CD4-positive, alpha-beta T cell treated with Interferon alpha-2 for 1 hour (primary cell): ENCODE measurements around the gene CLUH.

Source experiments
- DNase-seq, 2 donors: peaks; one replicate each; pipeline ENCODE4 v3.0.0-alpha.2; 2020 to 2022

Gene CLUH

DNA sequence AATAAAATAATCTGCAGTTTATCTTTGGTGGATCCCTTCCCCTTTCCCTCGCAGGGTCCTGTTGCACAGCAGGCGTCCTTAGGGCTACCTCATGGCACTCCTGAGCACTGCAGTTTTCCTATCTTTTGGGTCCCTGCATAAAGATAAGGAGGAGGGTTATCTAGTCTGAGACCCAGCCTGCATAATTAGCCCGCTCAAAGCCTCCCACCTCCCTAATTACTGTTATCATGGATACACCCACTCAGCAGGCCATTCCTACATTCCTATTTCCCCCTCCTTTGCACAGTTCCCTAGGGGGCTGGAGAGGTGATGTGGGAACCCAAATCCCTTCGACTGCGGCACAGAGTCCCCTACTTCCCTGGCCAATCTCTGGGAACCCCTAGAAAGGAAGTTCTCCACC lies 5.1 kb upstream of the CLUH start:
- no peak for DNase-seq

DNA sequence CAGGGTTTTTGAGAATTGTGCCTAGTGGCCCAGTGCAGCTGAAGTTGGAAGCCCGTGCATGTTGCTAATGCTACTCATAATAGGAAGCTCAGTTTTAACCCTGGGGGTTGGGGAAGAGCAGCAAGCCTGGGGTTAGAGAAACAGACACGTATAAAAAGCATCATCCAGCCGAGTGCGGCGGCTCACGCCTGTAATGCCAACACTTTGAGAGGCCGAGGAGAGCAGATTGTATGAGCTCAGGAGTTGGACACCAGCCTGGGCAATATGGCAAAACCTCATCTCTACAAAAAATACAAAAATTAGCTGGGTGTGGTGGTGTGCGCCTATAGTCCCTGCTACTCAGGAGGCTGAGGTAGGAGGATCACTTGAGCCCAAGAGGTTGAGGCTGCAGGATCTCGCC lies 2.3 kb upstream of the CLUH start:
- no peak for DNase-seq

DNA sequence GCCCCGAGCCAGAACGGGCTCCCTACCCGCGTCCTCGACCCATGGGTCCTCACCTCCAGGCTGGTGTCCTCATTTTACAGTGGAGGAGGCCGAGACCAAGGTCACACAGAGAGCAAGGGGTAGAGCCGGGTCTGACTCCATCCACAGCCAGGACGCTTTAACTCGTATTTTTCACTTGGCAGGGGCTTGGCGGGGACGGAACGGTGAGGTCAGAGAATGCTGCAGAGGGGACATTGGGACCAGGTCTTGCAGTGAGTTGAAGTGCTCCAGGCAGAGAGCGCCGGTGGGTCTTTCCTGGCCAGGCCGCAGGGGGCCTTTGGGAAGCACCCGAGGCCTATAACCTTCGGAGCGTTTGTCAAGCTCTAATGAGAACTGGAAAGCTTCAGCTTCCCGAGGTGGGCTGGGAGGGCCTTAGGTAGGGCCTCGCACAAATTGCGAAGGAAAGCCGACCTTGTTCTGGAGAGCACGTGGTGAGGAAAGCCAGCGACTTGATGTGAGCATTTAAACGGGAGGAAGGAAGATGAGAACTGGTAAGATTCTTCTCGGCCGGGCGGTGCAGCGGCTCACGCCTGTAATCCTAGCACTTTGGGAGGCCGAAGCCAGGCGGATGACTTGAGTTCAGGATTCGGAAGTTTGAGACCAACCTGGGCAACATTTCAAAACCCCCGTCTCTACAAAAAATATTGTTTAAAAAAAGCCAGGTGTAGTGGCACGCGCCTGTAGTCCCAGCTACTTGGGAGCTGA lies 908 bp upstream of the CLUH start:
- DNase-seq: no peak

DNA sequence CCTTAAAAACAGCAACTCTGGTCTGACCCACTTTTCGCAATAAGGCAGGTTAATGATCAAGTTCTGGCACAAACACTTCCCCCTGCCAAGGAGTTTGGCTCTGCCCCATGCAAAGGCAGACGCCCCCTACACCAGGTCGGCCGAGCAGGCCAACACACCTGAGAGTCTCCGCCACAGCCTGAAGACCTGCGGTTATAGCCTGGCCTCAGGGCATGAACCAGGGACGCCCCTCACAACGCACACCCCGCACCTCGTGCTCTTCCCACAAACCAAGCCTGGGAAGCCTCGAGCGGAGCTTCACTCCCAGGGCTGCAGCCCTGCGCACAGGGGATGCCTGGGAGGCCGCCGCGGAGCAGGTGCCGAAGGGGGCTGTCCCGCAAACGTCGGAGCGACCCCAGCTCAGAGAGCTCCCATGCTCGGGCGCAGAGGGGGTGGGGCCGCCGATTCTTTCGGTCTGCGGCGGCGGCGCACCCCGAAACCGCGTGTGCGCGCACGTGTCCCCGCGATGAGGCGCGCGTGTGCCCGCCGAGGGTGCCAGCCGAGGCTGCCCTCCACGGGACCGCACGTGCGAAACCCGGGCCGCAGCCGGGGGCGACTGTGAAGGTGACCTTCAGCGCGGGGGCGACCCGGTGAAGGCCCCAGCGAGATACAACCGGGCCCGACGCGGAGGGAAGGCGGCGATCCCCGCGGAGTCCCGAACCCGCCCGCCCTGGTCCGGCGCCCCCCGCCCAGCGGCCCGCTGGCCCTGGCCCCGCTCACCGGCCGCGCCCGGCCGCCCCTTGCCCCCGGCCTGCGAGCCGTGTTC lies 559 bp downstream of the CLUH start:
- DNase-seq: peak in 1 of 2 donors; percentile 35

DNA sequence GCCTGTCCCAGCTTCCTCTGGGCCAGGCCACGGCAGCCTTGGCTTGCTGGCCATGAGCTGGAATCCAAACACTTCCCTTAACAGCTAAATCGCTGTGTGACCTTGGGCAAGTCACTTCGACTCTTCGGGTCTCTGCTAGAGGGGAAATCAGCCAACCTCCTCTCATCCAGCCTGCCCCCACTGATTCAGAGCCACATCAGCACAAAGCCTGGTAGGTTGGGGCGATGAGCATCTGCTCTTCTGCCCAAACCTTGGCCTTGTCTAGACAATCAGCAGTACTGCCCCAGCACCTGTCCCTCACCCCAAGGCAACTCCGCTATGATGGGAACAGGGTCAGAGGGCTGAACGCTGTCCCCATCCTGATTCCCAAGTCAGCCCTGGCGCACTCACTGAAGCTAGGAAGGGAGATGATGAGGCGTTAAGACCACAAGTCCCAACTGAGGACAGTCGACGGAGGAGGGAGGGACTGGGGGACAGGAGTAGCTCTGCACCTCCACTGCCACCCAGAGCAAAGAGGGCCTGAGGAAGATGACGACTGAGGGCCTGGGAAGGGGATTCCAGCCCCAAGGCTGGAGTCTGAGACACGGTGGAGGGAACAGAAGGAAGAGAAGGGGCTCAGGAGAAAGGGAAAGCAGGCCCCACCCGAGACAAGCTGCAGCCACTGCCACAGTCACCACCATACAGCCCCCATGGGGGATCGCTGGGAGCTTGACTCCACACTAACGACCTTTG lies 1.3 kb downstream of the CLUH start:
- DNase-seq: no peak

DNA sequence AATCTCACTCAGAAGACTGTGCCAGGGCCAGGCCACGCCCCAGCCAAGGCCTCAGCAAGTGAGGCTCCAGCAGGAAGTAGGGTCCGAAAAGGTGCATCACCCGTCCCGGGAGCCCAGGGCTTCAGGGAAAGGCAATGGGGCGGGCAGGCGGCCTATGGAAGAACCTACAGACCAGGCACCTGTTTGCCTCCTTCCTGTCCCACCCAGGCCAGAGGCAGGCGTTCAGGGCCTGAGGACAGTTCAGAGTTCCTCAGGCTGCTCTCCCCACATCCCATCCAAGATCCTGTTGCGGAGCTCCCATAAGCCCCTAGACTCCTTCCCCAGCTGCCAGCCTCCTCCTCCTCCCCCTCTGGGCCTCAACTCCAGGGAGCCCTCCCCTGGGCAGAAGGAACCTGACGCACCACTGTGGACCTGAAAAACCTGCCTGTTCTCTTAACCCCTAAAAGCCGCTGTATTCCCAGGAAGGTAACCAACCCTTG lies 2.3 kb downstream of the CLUH start:
- DNase-seq: no peak

DNA sequence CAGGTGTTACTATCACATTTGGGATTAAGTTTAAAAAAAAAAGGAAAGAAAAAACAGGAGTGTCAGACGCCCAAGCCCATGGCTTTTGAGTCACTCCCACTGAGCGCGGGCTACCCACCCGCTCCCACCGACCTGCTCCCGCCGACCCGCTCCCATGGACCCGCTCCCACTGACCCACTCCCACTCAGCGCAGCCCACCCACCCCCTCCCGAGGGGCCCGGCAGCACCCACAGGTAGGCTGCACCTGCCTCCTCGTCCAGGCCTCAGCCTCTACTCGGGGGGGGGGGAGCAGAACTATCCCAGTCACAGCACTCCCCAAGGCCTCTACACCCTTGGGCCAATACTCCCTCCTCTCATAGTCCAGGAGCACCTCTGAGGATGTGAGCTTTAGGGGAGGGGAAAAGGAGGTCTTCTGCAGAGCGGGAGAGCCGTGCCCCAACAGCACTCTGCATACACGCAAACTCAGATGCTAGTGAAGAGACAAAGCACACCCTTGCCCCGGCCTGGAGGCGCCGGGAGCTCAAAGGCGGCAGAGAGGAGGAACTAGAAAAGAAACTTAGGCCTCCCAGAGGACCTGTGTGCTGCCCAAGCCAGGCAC lies 2.9 kb downstream of the CLUH start:
- no peak for DNase-seq

DNA sequence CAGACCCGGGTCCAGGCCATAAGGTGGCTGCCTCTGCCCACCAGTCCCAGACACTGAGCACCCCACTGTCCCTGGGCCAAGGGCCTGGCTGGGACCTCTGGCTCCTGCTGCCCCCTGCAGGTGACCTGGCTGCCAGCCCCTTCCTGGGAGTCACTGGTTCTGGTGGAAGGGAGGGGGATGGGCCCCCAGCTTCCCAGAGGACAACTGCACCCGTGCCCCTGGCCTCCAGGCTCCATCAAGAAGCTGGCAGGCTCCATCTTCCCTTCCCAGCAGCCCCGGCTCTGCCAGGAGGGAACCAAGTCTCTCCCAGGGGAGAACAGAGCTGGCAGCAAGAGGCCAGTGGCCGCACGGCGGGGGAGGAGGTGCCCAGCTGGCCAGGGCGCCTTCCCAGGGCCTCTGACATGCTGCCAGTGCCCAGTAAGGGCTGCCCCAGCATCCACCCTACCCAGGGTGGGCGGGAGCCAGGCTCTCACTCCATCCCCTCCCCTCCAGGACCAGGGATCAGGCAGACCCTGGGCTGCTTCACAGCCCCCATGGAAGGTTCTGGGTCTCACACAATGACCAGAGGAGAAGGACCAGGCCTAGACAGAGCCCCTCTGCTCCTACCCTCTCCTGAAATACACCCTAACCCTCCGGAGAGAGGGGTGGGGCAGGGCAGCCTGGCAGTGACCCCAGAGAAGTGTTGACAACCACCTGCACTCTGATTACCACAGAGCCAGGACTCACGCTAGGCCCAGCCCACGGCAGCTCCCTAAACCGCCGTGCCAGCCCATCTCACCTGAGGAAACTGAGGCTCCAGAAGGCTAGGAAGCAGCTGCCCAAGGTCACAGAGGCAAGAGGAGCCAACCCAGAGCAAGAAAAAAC lies 3.6 kb downstream of the CLUH start:
- no peak for DNase-seq

DNA sequence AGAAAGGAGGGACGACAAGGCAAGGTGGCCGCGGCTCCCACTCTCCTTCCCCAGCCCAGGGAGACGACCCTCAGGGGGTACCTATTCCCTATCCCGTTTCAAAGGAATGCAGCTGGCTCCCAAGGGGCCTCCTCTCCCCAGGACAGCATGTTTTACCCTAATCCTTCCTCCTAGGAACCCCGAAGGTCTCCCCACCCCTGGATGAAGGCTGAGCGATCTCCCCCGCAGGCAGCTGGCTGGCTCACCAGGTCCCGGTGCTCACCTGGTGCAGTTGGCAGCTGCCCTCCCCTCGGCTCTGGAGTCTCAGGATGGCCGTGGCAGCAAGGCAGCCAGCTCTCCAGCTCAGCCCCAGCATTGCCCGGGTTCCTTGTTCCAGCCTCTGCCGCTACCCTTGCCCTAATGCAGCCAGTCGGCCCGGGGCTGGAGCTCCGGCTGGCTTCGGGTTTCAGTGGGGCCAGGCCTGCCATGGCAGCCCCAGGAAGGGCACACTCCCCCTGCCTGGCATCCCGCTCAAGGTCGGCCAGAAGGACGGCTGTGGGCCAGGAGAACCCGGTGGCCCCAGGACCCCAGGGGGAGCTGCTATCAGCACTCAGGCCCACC lies 4.6 kb downstream of the CLUH start:
- no peak for DNase-seq

DNA sequence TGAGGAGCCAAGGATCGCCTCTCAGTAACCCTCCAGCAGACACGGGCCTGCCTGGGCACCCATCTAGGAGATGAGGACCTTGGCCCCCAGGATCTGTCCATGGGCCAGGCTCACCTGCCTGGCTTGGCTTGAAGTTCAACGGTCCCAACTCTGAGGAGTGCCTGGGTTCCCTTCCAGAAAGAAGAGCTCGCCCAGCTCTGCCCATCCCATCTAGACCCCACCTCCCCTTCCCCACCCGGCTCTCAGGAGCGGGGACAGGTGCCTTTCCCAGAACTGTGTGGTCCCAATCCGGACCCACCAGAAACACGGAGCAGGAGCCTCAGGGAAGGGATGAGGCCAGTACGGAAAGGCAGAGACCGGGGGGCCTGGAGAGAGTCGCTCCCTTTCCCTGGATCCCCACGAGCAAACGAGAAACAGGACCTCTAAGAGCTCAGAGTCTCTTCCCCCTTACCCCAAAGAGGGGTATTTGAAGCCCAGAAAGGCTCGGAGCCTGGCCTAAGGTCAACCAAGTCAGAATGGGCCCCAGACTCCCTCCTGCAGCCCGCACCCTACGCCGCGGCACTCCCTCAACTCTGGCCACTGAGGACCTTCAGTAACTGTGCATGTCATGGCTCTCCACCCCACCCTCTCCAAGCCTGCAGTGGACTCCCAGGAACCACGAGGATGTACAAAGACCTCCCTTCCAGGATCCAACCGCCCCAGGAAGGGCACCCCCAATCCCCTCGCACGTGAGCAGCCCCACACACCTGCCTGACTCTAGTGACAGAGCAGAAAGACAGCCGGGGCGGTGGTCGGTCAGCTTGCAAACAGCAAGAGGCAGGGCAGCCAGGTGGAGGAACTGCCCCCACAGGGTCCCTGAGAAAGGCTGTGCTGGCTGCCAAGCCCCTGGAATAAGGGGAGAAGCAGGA lies 5.4 kb downstream of the CLUH start:
- no peak for DNase-seq

DNA sequence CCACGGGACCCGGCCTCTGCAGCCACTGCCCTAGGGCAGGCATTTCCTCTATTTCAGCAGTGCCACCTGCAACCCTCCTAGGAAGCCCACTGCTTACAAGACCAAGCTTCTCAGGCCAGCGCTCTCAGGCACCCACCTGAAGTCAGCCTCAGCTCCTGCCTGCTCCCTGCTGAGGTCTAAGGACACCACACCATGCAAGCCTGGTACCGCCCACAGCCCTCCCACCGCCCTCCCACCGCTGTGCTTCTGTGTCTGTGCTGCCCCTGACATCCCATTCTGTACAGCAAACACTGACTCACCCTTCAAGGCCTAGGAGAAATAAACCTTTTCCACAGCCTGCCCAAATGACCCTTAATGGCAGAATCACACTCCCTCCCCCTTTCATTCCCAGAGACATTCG lies 6.3 kb downstream of the CLUH start:
- no peak for DNase-seq

DNA sequence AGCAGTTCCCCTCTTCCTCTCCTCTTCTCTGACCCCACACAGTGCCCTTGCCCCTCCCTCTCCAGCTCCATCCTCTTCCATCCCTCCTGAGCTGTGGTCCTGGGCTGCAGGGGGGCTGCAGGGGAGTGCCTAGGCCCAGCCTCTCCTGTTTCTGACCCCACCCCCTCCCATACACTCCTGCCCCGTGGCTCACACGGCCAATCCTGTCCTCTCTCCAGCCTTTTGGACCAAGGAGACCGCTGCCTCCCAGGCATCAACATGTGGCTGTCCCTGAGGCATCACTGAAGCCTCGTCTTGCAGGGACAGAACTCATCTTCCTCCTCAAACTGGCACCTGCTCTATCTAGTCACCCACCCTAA lies 6.7 kb downstream of the CLUH start:
- DNase-seq: no peak

DNA sequence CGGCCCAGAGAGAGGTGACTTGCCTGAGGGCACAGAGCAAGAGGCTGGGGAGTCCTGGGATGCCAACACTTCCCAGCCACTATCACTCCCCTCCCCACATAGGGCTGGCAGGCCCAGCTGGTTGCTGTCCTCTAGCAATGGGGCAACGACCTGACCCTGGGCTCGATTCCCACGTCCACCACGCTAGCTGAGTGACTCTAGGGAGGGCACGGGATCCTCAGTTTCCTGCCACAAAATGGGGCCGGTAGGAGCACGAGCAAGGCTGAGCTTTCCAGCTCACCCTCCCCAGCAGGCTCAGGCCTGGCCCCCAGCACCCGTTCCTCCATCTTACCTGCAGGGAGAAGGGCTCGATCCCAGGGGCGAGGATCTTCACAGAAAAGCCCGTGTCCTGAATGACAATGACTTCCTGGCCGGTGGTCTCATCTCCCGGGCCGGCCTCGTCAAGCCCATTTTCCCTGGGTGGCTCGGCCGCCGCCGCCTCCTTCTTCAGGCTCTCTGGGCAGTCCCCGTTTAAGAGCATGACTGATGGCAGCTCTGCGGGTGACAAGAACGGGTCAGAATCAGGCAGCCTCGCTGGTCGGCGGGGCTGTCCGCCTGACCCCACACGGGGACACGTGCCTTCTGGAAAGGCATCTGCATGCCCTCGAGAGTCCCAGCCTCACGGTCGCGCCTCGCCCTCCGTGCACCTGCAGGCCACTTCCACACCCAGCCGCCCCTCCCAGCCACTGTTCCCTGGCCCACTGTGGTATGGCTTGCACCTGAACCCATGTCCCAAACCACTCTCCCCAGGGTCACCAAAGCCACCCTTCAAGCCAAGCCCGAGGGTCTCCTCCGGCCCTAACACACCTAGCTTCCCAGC lies 7.3 kb downstream of the CLUH start:
- DNase-seq: no peak

DNA sequence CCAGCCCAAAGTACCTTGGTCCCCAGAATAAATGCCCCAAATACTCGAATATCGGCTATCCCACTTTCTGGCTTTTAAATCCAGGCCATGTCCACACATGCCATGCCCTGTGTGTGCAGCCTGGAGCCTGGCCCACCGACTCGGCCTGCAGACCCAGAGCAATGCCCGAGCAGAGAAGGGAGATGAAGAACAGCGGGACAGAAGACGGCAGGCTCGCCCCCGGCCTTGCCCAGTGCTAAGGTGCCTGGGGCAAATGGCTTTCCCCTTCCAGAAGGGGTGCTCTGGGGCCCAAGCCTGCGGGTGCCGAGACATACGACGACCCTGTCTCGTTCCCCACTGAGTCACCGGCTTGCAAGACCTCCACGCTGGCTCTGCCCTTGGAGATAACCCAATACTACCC lies 8.0 kb downstream of the CLUH start:
- no peak for DNase-seq

DNA sequence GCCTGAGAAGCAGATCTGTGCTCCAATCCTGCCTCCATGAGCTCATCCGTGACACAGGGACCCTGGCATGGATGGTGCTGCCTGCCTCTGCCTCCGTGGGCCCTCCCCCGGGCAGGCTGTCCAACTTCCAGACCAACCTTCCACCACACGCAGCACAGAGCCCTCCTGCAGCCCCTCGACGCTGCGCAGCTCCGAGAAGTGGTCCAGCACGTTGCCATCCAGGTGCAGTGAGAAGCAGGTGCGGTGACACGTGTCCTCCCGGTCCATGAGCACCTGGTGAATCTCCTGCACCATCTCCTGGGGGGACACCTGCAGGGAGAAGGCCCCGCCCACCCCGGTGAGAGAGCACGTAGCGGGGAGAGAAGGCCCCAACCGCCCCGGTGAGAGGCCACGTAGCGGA lies 8.4 kb downstream of the CLUH start:
- no peak for DNase-seq

DNA sequence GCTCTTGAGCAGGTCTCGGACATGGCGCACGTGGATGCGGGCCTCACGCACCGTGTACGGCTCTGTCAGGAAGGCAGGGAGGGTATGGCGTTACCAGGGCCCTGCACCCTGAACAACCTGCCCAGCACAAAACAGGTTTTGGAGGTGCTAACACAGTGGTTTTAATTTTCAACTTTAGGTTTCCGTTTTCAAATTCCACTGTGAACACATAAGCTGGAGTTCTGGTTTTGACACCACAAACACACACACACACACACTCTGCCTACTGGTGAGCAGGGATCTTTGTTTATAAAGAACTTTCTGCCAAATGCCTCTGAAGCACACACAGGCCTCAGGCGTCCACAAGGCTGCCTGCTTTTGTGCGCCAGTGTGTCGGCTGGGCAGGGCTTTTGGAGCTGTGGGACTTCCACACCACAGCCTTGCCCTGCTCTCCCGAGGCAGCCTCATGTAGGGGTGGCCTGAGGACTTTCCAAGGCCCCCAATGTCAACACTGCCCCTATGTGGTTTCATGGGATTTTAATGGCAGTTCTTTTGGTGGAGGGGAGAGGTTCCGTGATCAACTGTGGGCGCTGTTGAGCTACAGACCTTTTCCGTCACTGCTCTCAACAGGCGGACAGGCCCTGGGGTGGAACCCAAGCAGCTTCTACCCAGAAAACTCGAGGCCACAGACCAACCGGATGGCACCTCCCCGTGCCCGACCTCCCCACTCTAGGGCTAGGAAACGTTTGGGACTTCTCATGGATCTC lies 9.4 kb downstream of the CLUH start:
- DNase-seq: no peak

DNA sequence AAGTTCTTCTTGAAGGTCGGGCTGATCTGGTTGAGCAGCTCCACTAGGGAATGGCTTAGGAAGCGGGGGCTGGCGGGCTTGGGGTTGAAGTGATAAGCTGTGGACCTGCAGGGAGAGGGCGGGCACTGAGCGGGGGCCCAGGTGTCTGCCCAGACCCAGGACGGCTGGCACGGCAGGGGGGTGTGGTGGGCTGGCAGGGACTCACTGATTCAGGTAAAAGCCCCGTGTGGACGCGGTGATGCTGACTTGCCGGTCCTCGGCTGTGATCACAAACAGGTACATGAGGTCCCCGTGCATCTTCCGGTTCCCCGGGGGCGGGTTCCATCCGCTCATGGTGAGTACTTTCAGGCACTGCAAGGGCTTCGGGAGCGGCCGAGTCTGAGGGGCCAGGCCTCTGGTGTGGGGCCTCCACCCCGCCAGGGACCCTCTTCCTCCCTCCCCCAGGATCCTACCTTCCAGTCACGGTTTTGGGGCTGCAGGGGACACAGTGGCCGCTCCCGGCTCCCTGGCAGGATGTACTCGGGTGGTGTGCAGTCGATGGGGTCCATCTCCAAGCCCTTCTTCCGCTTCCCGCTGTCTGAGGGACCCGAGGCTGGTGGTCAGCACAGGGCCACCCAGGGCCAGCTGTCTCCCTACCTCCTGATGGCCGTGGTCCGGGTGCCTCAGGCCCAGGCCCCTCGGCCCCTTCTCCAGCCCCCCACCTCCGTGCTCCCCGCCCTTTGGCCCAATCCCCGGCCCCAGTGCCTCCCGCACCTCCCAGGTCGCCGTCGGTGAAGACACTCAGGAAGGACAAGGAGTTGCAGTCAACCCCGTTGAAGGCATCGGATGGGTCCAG lies 10.2 kb downstream of the CLUH start:
- no peak for DNase-seq

DNA sequence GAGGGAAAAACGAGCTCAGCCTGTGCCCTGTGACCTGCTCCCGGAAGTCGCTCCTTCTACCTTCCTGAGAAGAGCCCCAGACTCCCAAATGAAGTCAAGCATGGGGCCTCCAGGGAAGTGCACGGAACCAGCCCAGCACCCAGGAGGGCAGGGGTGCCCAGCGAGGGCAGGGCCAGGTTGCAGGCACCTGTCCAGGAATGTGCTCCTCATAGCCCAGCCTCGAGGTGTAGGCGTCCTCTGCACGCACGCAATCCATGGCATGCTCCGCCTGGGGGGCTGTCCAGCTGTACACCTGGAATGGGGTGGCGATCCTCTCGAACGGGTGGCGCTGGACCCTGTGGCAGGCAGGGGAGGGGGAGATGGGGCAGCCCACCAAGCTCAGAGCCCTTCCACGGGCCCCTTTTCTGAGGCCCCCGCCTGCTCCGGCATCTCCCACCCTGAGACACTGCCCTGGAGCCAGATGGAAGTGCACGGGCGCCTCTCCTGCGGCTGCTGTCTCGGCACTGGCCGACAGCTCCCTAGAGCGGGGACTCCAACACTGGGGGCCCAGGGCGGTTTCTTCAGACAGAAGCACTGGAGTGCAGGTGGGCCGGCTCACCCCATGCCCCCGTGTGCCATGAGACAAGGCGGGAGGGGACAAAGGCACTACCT lies 10.9 kb downstream of the CLUH start:
- DNase-seq: no peak
